Germinal center (tissue), 1 donor: ENCODE measurements around the gene DYNC1LI1.
"Not testable (repeated sequence)": the region's sequence is repeated elsewhere in the genome, so short reads cannot be mapped to it uniquely, and the experiment has no call there.

ENCODE experiments used
- DNase-seq: peaks from one replicate; pipeline ENCODE4 v3.0.0; 2012; ENCODE audit warnings: mixed read lengths, low spot score

Gene DYNC1LI1

DNA sequence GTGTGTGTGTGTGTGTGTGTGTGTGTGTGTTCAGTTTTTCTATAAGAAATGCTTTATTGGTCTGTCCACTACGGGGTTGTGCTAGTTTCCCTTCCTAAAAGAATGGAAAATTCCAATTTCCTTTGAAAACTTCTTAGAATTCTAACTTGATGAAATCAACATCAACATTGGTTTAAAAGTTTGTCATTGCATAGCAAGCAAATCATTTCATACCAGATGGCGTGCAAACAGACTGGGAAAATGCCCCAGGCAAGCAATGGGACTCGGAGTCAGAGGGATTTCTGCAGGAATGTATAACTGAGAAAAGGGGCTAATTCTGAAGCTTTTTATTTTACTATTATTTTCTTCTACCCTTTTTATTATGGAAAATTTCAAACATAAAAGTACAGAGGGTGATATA is 13.1 kb upstream of the DYNC1LI1 start:
- no peak for DNase-seq

- not testable (repeated sequence) for DNase-seq
Measured at GRCh38 chr3:32578669-32579068, 8.0 kb upstream of the DYNC1LI1 start.

DNA sequence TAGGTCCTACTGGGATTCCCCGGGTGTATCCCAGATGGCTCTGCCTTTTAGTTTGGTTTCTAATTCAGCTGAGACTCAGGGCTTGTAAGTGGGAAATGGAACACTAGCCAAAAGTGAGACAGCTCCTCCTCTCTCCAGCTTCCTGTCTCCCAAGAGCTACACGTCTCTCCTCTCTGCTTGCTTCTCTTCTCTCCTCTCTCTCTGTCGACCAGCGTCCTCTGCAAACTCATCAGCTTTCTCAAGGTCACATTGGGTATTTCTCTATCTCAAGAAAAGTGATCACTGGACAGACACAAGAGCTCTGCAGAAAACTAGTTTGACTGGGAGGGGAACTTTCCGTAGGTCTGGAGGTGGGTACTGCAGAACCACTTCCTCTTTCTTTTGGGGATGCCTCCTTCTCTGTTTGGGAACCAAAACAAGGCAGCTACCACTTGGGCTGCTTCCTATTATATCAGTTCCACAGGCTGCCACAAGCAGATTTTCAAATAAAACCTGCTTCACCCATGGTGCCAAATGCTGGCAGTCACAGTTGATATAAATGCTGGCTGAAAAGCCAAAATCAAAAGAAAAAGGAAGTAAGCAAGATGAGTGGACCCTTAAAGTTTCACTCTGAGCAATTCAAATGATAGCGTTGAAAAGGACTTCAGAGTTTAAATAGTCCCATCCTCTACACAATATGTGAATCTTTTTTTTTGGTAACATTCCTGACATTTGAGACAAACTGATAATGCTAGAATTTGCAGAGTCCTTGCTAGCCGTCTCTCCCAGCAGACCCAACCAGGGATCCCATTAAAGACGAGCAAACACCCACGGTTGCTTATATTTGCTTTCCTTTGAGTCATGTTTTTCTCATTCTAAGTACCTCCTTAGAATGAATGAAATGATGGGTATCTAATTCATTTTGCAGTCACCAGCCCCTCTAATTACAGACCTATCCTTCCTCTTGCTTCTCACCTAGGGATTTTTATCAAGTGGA is 7.2 kb upstream of the DYNC1LI1 start:
- DNase-seq: peak; percentile 56

DNA sequence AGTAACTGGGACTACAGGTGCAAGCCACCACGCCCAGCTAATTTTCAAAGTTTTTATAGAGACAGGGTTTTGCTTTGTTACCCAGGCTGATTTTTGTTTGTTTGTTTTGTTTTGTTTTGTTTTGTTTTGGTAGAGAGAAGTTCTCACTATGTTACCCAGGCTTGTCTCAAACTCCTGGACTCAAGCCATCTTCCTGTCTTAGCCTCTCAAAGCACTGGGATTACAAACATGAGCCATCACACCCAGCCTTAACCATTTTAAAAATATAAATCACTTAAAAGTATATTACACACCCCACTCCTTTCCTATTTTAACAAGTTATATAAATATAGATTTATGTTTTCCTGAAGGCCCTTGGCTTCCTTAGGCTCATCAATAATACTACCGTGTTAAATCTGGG is 6.5 kb upstream of the DYNC1LI1 start:
- no peak for DNase-seq

- DNase-seq: no peak
Measured at GRCh38 chr3:32575451-32576113, 4.9 kb upstream of the DYNC1LI1 start.

GRCh38 chr3:32571192-32571485 is 481 bp upstream of the DYNC1LI1 start:
- no peak for DNase-seq

DNA sequence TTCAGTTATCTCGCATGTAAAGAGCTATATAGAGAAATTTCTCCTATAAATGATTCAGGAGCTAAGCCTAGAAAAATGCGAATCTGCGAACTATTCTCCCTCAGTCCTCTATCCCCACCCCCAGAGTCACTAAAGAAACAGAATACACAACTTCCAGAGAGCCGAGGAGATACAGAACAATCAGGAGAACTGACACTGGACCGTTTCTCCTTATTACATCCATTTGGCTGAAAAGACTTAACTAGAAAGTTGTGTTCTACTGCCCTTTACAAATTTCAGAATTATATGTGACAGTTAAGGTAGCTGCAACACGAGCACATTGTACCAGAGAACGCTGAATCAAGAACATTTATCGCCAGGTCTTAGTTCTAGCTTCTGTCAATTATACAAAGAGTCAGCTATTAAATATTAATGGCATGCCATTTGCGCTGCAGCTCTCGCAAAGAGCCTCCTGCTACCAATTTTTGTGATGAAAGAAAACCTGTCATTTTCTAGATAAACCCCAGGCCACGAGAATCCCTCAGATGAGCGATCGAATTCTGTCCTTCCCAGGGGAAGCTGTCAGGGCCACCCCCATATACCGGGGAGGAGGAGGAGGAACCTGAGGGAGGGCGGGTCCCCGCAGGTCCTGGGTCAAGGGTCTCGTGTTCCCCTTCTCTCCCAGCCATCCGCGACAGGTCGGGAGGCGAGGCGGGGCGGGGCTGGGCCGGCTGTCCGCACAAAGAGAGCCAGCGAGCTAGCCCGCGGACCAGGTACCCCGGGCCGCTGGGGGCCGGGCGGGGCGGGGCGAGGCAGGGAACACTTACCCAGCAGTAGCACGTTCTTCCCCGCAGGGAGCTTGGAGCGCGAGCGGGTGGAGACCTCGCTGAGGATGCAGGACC is 878 bp downstream of the DYNC1LI1 start:
- DNase-seq: peak; percentile 40

DNA sequence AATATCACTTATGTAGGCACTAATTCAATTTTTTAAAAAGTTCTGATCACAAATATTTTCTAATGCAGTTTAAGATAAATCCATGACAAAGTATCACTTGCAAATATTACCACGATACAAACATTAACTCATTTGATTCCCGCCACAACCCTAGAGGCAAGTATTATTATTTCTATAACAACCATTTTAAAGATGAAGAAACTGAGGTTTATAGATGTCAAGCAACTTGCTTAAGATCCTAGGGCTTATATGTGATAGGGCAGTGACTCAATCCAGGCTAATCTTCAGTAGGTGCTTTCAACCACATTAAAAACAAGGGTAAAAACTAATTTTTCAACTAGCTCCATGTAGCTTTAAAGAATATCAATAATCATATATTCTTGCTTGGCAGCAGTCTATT is 1.7 kb downstream of the DYNC1LI1 start:
- no peak for DNase-seq

DNA sequence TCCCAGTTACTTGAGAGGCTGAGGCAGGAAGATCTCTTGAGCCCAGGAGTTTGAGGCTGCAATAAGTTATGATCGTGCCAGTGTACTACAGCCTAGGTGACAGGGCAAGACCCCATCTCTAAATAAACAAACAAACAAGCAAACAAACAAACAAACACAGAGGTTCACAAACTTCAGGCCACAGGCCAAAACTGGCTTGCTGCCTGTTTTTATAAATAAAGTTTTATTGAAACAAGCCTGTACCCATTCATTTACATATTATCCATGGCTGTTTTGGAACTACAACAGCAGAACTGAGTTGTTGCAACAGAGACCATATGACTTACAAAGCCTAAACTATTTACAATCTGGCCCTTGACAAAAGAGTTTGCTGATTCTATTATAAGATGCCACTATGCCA is 6.5 kb downstream of the DYNC1LI1 start:
- no peak for DNase-seq

DNA sequence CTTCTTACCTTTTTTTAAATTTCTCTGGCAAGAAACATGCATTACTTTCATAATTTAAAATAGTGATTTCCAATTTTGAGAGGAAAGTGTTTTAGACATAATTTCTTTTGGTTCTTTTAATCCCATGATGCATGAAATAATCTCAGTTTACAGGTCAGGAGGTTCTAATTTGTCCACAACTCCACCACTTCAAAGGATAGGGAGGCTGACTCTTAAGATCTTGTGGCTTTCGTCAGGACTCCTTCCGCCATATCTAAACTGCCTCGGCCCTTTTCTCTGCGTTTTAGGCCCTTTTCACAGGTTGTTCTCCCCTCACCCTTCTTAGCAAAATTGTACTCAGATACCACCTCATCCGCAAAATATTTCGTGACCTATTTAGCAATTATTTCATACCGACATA is 8.0 kb downstream of the DYNC1LI1 start:
- no peak for DNase-seq

- no peak for DNase-seq
Measured at GRCh38 chr3:32557640-32558352, 12.9 kb downstream of the DYNC1LI1 start.

DNA sequence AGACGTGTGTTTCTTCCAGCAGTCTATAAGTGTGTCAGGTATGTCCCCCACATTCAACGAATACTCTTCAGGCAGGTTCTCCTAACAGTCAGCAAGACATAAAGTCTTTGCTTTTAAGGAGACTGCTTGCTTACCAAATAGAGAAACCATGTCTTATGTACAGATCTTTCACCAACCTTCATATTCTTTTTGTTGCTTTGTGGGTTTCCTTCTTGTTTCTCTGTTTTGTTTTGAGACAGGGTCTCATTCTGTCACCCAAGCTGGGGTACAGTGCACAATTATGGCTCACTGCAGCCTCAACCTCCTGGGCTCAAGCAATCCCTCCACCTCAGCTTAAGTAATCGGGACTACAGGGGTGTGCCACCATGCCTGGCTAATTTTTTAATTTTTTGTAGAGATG is 14.3 kb downstream of the DYNC1LI1 start:
- no peak for DNase-seq

DNA sequence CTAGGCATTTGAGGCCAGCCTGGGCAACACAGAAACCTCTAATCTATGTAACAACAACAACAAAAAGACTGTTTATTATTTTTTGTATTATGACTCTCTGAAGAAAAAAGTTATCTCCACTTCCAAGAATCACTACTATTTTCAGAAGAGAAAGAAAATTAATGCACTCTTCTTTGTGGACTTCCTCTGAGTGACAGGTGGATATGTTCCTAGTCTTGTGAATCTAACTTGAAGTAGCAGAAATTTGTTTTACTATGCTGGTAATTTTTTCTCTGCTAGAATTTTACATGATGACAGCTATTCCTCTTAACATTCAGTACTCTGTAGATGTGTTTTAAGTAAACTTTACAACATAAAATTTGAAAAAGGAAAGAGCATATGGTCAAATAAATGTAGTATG is 16.7 kb downstream of the DYNC1LI1 start:
- DNase-seq: no peak

GRCh38 chr3:32553459-32553858 is 17.2 kb downstream of the DYNC1LI1 start:
- no peak for DNase-seq

GRCh38 chr3:32552013-32552412 is 18.6 kb downstream of the DYNC1LI1 start:
- DNase-seq: no peak

DNA sequence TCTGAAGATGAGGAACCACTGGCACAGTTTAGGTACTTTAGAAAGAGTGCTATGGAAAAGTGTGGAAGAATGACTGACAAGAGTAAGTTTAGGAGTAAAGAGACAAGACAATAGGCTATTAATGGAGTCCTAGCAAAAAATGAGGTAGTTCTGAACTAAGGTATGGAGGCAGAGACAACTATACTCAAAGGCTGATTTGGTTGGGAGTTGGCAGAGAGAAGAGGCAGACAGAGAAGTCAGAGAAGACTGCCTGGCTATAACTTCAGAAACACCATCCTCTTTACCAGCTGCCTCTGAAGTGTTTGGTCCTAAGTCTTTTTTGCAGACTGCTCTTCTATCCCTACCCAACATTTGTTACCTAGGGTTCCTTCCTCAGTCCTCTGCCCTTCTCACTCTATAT is 19.2 kb downstream of the DYNC1LI1 start:
- no peak for DNase-seq

DNA sequence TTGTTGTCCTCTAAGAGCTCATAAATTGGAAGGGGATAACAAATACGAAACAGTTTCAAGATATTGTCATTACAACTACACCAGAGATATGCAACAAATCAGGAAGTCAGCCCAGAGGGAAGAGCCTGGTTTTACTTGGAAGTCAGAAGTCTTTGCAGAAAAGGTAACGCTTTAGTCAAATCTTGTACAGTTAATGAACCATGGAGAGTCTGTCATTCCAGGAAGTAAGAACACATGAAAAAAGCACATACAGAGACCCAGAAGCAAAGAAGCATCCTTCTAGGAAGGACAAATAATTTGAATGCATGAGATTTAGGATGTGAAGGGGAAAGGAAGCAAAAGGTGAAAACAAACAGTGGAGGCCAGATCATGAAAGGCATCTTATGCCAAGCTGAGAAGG is 19.6 kb downstream of the DYNC1LI1 start:
- peak; percentile 9 for DNase-seq

GRCh38 chr3:32545305-32545704 is 25.4 kb downstream of the DYNC1LI1 start:
- no peak for DNase-seq

GRCh38 chr3:32544894-32545293 is 25.8 kb downstream of the DYNC1LI1 start:
- DNase-seq: no peak

DNA sequence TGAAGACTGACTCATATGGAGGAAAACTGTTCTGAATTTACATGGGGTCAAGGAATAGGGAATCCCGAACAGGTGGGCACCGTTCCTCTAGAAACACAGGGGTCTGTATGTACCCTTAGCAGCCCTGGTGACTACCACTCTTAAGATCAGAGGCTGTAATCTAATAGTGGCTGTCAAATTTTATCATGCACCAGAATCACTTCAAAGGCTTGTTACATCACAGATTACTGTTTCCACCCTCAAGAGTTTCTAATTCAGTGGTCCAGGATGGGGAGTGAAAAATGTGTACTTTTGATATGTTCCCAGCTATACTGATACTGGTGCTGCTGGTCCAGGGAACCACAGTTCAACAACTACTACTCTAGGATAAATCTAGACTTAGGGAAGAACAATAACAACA is 27.9 kb downstream of the DYNC1LI1 start:
- DNase-seq: no peak

- DNase-seq: no peak
Measured at GRCh38 chr3:32540899-32541298, 29.8 kb downstream of the DYNC1LI1 start.

GRCh38 chr3:32532434-32532833 is 38.2 kb downstream of the DYNC1LI1 start:
- no peak for DNase-seq
